A673 (cell line): ENCODE data around the gene DOK6. TPM values are rescaled to one million over a fixed set of nuclear protein-coding genes. Genes with fewer than 3 reads are reported as not detected.

Experiments used
- BruUV-seq: library from RNA; stranded (reverse); fragments of 400-500 nt; replicated peaks from 2 replicates; lab custom pipeline; 2021; lab: Mats Ljungman, UMichigan
- CTCF ChIA-PET: fragments of 300-600 bp; sonication (Branson Sonifier 250); formaldehyde crosslinking; loops from one replicate; lab custom pipeline; 2022; ENCODE audit warnings: antibody characterized with exemption; lab: Charles Lee
- POLR2A ChIA-PET: fragments of 300-600 bp; sonication (Branson Sonifier 250); formaldehyde crosslinking; loops from one replicate; lab custom pipeline; 2022; ENCODE audit warnings: antibody characterized with exemption; ENCODE audit not compliant: low non-redundant PET; lab: Charles Lee
- DNase-seq: peaks from one replicate; pipeline ENCODE4 v3.0.0-alpha.2; 2015; ENCODE audit warnings: low spot score
- H3K27ac ChIP-seq: fragments of 200-600 bp; sonication (generic); 2 replicates; pipeline ENCODE4 v1.5.1; 2016; ENCODE audit warnings: mixed run types, low read depth, mild to moderate bottlenecking, mixed read lengths, antibody characterized with exemption, low read length; ENCODE audit not compliant: poor library complexity, severe bottlenecking
- H3K27me3 ChIP-seq: fragments of 200-600 bp; sonication (generic); replicated peaks from 2 replicates; pipeline ENCODE4 v1.6.1; 2017; ENCODE audit warnings: mixed run types, low read depth, mild to moderate bottlenecking, mixed read lengths, antibody characterized with exemption, low read length; ENCODE audit not compliant: insufficient read depth, poor library complexity
- H3K36me3 ChIP-seq: fragments of 200-600 bp; sonication (generic); 2 replicates; pipeline ENCODE4 v1.6.1; 2016; ENCODE audit warnings: mixed run types, mild to moderate bottlenecking, mixed read lengths, antibody characterized with exemption, low read length; ENCODE audit not compliant: insufficient read depth, poor library complexity, severe bottlenecking
- H3K4me1 ChIP-seq: fragments of 200-600 bp; sonication (generic); 2 replicates; pipeline ENCODE4 v1.6.1; 2017; ENCODE audit warnings: mixed run types, mild to moderate bottlenecking, mixed read lengths, antibody characterized with exemption, low read length; ENCODE audit not compliant: insufficient read depth, poor library complexity, severe bottlenecking
- H3K4me3 ChIP-seq: fragments of 200-600 bp; sonication (generic); 2 replicates; pipeline ENCODE4 v1.5.1; 2016; ENCODE audit warnings: low read depth, mixed run types, mild to moderate bottlenecking, mixed read lengths, low read length; ENCODE audit not compliant: poor library complexity, severe bottlenecking
- H3K9me3 ChIP-seq: fragments of 200-600 bp; sonication (generic); 2 replicates; pipeline ENCODE4 v1.6.1; 2016; ENCODE audit warnings: mixed run types, low read depth, mild to moderate bottlenecking, mixed read lengths, antibody characterized with exemption, low read length; ENCODE audit not compliant: poor library complexity, severe bottlenecking
- EZH2 ChIP-seq: fragments of 200-600 bp; sonication (generic); IDR thresholded peaks from 2 replicates; pipeline ENCODE4 v1.6.1; 2017; ENCODE audit warnings: borderline replicate concordance, low read depth, mild to moderate bottlenecking, mixed read lengths, antibody characterized with exemption, low read length; ENCODE audit not compliant: poor library complexity, severe bottlenecking
- intact Hi-C: fragments of 100-400 bp; cut with micrococcal nuclease; formaldehyde crosslinking; loops from one replicate; pipeline ENCODE4 v1.10.0; 2022; ENCODE audit not compliant: unreplicated experiment
- total RNA-seq: library from RNA; stranded (reverse); gene quantifications from 2 replicates; pipeline ENCODE4 v1.2.3, GENCODE V29; 2021
- TF ChIP-seq, protein P1 (sequence below): fragments of 300-800, 200-600 bp; sonication (generic); conservative IDR thresholded peaks from 2 replicates; pipeline ENCODE4 v1.5.1; 2017; ENCODE audit warnings: low read depth, mild to moderate bottlenecking, antibody characterized with exemption, low read length, moderate library complexity, mixed read lengths

The DOK6 gene
- total RNA-seq, 1 experiment from 2014 or later: 13.7 TPM

DNA sequence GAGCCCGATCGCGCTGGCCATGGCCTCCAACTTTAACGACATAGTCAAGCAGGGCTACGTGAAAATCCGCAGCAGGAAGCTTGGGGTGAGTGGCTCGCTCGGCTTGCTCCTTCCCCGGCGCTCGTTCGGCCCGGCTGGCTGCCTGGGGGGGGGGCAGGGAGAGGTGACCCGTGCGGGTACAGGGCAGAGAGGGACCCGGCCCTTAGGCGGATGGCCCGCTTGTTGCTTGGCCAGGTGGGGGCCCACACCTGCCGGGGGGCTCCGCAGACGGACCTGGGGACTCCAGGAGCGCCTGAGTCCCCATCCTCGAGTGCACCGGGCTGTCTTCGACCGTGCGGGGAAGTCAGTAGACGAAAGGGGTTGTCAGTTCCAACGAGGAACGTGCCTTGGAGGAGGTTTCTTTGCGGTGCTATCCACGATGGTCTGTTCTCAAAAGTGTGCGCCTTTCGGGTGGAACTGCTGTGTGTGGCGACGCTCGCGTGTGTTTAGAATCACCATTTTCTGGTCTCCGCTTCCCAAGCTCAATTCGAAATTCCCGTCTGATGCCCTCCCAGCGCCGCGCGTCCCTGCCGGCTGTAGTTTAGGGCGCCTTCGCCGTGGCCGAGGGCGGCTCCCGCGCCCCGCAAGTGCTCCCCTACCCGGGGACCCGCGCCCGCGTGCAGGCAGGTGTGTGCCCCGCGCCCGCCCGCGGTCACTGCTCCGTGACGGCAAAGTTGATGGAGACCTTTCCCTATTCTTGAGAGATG is 711 bp downstream of the DOK6 start:
- H3K4me1 ChIP-seq: no peaks in the 10 kb centered on the region
- TF ChIP-seq EZH2: no peak
- TF ChIP-seq, protein P1, sequence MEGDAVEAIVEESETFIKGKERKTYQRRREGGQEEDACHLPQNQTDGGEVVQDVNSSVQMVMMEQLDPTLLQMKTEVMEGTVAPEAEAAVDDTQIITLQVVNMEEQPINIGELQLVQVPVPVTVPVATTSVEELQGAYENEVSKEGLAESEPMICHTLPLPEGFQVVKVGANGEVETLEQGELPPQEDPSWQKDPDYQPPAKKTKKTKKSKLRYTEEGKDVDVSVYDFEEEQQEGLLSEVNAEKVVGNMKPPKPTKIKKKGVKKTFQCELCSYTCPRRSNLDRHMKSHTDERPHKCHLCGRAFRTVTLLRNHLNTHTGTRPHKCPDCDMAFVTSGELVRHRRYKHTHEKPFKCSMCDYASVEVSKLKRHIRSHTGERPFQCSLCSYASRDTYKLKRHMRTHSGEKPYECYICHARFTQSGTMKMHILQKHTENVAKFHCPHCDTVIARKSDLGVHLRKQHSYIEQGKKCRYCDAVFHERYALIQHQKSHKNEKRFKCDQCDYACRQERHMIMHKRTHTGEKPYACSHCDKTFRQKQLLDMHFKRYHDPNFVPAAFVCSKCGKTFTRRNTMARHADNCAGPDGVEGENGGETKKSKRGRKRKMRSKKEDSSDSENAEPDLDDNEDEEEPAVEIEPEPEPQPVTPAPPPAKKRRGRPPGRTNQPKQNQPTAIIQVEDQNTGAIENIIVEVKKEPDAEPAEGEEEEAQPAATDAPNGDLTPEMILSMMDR: no peak
- peak overlapping the region; percentile 66 for H3K27ac ChIP-seq
- ChIA-PET POLR2A (no interaction called here), CTCF (no interaction called here)
- peak overlapping the region; percentile 62 for H3K4me3 ChIP-seq
- H3K27me3 ChIP-seq: no peaks in the 10 kb centered on the region
- no TSS peak for BruUV-seq
- intact Hi-C loops: loop anchor here (10.0 kb wide), 1 partner anchor 557 kb away; no protein-coding TSS in a partner anchor
- H3K9me3 ChIP-seq: no peaks in the 10 kb centered on the region
- peak; percentile 50 for DNase-seq
- H3K36me3 ChIP-seq: no peaks in the 10 kb centered on the region

DNA sequence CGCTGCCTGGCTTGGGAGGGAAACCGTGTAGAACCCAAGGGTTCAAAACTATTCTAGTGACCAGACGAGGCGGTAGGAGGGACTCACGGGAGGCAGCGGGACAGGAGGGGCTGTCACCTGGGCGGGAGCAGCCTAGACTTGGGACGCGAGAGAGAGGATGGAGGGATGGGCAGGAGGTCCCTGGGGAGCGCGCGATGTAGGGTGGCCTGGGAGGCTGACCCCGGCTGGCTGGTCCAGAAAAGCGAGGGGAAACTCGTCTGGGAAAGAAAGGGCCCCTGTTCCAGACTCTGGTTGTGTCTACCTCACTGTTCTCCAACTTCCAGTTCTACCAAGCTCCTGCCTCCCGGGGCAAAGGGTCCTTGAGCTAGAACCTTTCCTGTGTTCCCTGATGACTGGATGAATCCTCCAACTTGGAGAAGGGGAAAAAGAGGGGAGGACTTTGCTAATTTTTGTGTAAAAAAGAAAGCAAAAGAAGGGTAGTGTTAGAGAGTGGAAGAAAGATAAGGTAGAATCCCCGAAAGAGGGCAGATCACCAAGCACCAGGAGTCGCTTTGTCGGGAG is 1.4 kb downstream of the DOK6 start:
- H3K36me3 ChIP-seq: no peaks in the 10 kb centered on the region
- H3K27ac ChIP-seq: no peak overlapping the region
- peak overlapping the region; percentile 62 for H3K4me3 ChIP-seq
- DNase-seq: no peak
- H3K9me3 ChIP-seq: no peaks in the 10 kb centered on the region
- no peaks in the 10 kb centered on the region for H3K4me1 ChIP-seq
- TF ChIP-seq, protein P1: no peak
- TF ChIP-seq EZH2: no peak
- intact Hi-C loops: loop anchor here (10.0 kb wide), 1 partner anchor 557 kb away; no protein-coding TSS in a partner anchor
- POLR2A ChIA-PET: interaction anchor here (0.7 kb wide), 1 partner anchor 504 kb away, joined by 3 read pairs; no protein-coding TSS in a partner anchor
- BruUV-seq: no TSS peak
- CTCF ChIA-PET: no interaction called here
- no peaks in the 10 kb centered on the region for H3K27me3 ChIP-seq

DNA sequence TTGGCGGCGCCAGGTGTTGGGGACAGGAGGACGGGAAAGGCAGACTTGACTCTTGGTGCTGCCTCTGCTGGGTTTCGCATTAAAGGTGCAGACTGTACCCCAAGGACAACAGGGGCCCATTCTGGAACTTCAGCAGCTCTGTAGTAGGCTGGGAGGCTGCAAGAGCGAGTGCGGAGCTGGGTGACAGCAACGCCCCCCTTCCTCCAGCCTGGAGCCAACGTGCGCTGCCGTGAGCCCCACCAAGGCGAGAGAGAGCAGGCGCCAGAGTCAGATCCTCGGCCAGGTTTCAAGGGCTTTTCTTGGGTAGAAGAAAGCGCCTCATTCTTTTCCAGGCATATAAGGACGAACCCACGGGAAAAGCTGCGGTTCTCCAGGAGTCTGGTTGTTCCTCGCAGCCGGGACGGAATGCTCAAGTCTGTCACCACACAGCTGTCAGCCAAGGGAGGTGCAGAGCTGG is 1.9 kb downstream of the DOK6 start:
- peak overlapping the region; percentile 62 for H3K4me3 ChIP-seq
- H3K36me3 ChIP-seq: no peaks in the 10 kb centered on the region
- no TSS peak for BruUV-seq
- no peak for TF ChIP-seq EZH2
- TF ChIP-seq, protein P1: no peak
- no peaks in the 10 kb centered on the region for H3K9me3 ChIP-seq
- H3K27me3 ChIP-seq: no peaks in the 10 kb centered on the region
- ChIA-PET CTCF (no interaction called here), POLR2A (interaction anchor here (0.7 kb wide), 1 partner anchor 505 kb away, joined by 3 read pairs; no protein-coding TSS in a partner anchor)
- no peaks in the 10 kb centered on the region for H3K4me1 ChIP-seq
- DNase-seq: no peak
- intact Hi-C loops: loop anchor here (10.0 kb wide), 1 partner anchor 558 kb away; no protein-coding TSS in a partner anchor
- H3K27ac ChIP-seq: no peak overlapping the region
